ENCODE results near the gene IGLL5.
A peak's percentile ranks its signal among the peaks of the same experiment; 100 is the strongest.

IGLL5 gene

GRCh38 chr22:22927196-22927887 lies 39.7 kb downstream of the IGLL5 start:
- DNase-seq, result no peak

GRCh38 chr22:22927888-22928665 lies 40.5 kb downstream of the IGLL5 start:
- DNase-seq, result peak in 1 of 4 experiments; percentile 23

GRCh38 chr22:22928666-22929380 lies 41.2 kb downstream of the IGLL5 start:
- DNase-seq, result peak; percentile 92 to 98 (median 95)

GRCh38 chr22:22929381-22930221 lies 42.0 kb downstream of the IGLL5 start:
- peak; percentile 27 to 65 (median 53) for DNase-seq

- no peak for DNase-seq
Measured at GRCh38 chr22:22930222-22930497, 42.5 kb downstream of the IGLL5 start.

GRCh38 chr22:22930571-22931556 lies 43.2 kb downstream of the IGLL5 start:
- no peak for DNase-seq

GRCh38 chr22:22931557-22932270 lies 44.1 kb downstream of the IGLL5 start:
- DNase-seq, result no peak

- DNase-seq, result no peak
Measured at GRCh38 chr22:22932512-22932941, 44.9 kb downstream of the IGLL5 start.

GRCh38 chr22:22933100-22933806 lies 45.6 kb downstream of the IGLL5 start:
- DNase-seq, result no peak

- no peak for DNase-seq
Measured at GRCh38 chr22:22933807-22934542, 46.4 kb downstream of the IGLL5 start.

- no peak for DNase-seq
Measured at GRCh38 chr22:22934543-22935055, 47.0 kb downstream of the IGLL5 start.

GRCh38 chr22:22935056-22935545 lies 47.5 kb downstream of the IGLL5 start:
- DNase-seq, result no peak

GRCh38 chr22:22935546-22936157 lies 48.0 kb downstream of the IGLL5 start:
- peak; percentile 48 to 76 (median 64) for DNase-seq

- DNase-seq, result no peak
Measured at GRCh38 chr22:22936180-22936914, 48.7 kb downstream of the IGLL5 start.

- no peak for DNase-seq
Measured at GRCh38 chr22:22936915-22937656, 49.5 kb downstream of the IGLL5 start.

GRCh38 chr22:22937894-22938480 lies 50.4 kb downstream of the IGLL5 start:
- DNase-seq, result no peak
